Panc1 (cell line): ENCODE data around the gene DGCR2. TPM values are rescaled to one million over a fixed set of nuclear protein-coding genes. Genes with fewer than 3 reads are reported as not detected.

Source experiments
- ATAC-seq: fragments of 200-7000 bp; cut with Tn5 transposase; 2 replicates; pipeline ENCODE4 v1.9.1; 2020; ENCODE audit warnings: mild to moderate bottlenecking, moderate library complexity
- BruUV-seq: library from RNA; stranded (reverse); fragments of 400-500 nt; replicated peaks from 2 replicates; lab custom pipeline; 2021; lab: Mats Ljungman, UMichigan
- CTCF ChIA-PET: fragments of 300-600 bp; sonication (Branson Sonifier 250); formaldehyde crosslinking; loops from one replicate; lab custom pipeline; 2022; ENCODE audit warnings: antibody characterized with exemption; lab: Charles Lee
- POLR2A ChIA-PET: fragments of 300-600 bp; sonication (Branson Sonifier 250); formaldehyde crosslinking; loops from one replicate; lab custom pipeline; 2022; ENCODE audit warnings: antibody characterized with exemption; lab: Charles Lee
- DNase-seq: peaks from one replicate; pipeline ENCODE4 v3.0.0-alpha.2; 2010; ENCODE audit warnings: low read depth, low spot score
- H3K27ac ChIP-seq: 2 replicates; pipeline ENCODE4 v1.5.1; 2011; ENCODE audit warnings: mild to moderate bottlenecking, low read length, inconsistent platforms
- H3K27me3 ChIP-seq: fragments of 200-500 bp; sonication (Bioruptor generic); 2 replicates; pipeline ENCODE4 v1.6.0; 2014; ENCODE audit warnings: low read length, inconsistent platforms; ENCODE audit not compliant: control insufficient read depth, insufficient read depth
- H3K36me3 ChIP-seq: fragments of 200-500 bp; sonication (Bioruptor generic); 2 replicates; pipeline ENCODE4 v1.5.1; 2014; ENCODE audit warnings: inconsistent platforms, mild to moderate bottlenecking, low read length, moderate library complexity; ENCODE audit not compliant: control insufficient read depth, insufficient read depth
- H3K4me1 ChIP-seq: 2 replicates; pipeline ENCODE4 v1.5.1; 2011; ENCODE audit warnings: inconsistent platforms, mild to moderate bottlenecking, low read length, moderate library complexity; ENCODE audit not compliant: control insufficient read depth, insufficient read depth
- H3K4me3 ChIP-seq, 2 experiments: 2 replicates each; pipeline ENCODE4 v1.5.1; 2011 to 2012; ENCODE audit warnings: low read depth in 2 of 2, low read length in 2 of 2, mild to moderate bottlenecking in 2 of 2, inconsistent platforms in 1 of 2, moderate library complexity in 1 of 2
- H3K9me3 ChIP-seq: fragments of 200-500 bp; sonication (Bioruptor generic); 2 replicates; pipeline ENCODE4 v1.5.1; 2014; ENCODE audit warnings: low read depth, mild to moderate bottlenecking, inconsistent platforms, low read length, moderate library complexity; ENCODE audit not compliant: control insufficient read depth, insufficient read depth
- POLR2AphosphoS5 ChIP-seq: IDR thresholded peaks from 2 replicates; pipeline ENCODE4 v1.6.1; 2012; ENCODE audit warnings: mild to moderate bottlenecking, low read depth, low read length, moderate library complexity
- REST ChIP-seq, 2 experiments: IDR thresholded peaks; 2 replicates each; pipeline ENCODE4 v1.6.1; 2011 to 2012; ENCODE audit warnings: low read depth in 2 of 2, control low read depth in 1 of 2, low read length in 1 of 2, mild to moderate bottlenecking in 1 of 2, moderate library complexity in 1 of 2; ENCODE audit not compliant: insufficient read depth in 1 of 2
- SIN3A ChIP-seq: IDR thresholded peaks from 2 replicates; pipeline ENCODE4 v1.6.1; 2012; ENCODE audit warnings: low read depth, mild to moderate bottlenecking, low read length, moderate library complexity, borderline replicate concordance; ENCODE audit not compliant: insufficient read depth
- TCF7L2 ChIP-seq: IDR thresholded peaks from 2 replicates; pipeline ENCODE4 v1.6.1; 2011; ENCODE audit warnings: mild to moderate bottlenecking, low read depth, low read length, inconsistent platforms
- in situ Hi-C: cut with HindIII; loops from 2 replicates; pipeline ENCODE4 v1.10.0; 2016; ENCODE audit warnings: low sequenced_read_pairs, low pct_unique_long_range_greater_than_20kb
- intact Hi-C: fragments of 100-400 bp; cut with micrococcal nuclease; formaldehyde crosslinking; loops from one replicate; pipeline ENCODE4 v1.10.0; 2022; ENCODE audit not compliant: unreplicated experiment
- total RNA-seq: library from RNA; stranded (reverse); gene quantifications from one replicate; pipeline ENCODE4 v1.2.1, GENCODE V29; 2021; ENCODE audit not compliant: unreplicated experiment
- TF ChIP-seq, protein P1 (sequence below): fragments of 450-650 bp; IDR thresholded peaks from 2 replicates; pipeline ENCODE4 v1.5.1; 2017; ENCODE audit warnings: mild to moderate bottlenecking

DGCR2 gene
- total RNA-seq, 1 experiment from 2014 or later = 35.1 TPM

DNA sequence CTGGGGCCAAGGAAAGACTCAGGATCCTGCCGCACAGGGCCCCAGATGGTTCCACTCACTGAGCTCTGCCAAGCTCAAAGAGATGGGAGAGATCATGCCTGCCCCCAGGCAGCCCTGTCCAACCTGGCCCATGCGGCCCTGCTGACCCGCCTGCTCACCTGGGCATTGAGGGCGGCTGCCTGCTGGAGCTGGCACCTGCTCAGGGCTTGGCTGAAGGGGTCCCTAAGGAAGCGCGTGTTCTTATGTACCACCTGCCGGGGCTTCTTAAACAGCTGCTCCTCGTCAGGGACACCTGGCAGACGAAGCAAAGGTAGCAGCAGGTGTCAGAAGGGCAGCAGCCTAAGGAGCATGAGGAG is 16.8 kb upstream of the DGCR2 start:
- Histone ChIP-seq H3K36me3 (peaks cover 3% of the 10 kb centered on the region), H3K27me3 (no peaks in the 10 kb centered on the region), H3K9me3 (no peaks in the 10 kb centered on the region), H3K4me1 (no peaks in the 10 kb centered on the region), H3K27ac (no peak overlapping the region), H3K4me3 (no peak overlapping the region)
- ATAC-seq (no peak), DNase-seq (no peak)
- POLR2A ChIA-PET = no interaction called here
- CTCF ChIA-PET = no interaction called here
- TF ChIP-seq, protein P1, sequence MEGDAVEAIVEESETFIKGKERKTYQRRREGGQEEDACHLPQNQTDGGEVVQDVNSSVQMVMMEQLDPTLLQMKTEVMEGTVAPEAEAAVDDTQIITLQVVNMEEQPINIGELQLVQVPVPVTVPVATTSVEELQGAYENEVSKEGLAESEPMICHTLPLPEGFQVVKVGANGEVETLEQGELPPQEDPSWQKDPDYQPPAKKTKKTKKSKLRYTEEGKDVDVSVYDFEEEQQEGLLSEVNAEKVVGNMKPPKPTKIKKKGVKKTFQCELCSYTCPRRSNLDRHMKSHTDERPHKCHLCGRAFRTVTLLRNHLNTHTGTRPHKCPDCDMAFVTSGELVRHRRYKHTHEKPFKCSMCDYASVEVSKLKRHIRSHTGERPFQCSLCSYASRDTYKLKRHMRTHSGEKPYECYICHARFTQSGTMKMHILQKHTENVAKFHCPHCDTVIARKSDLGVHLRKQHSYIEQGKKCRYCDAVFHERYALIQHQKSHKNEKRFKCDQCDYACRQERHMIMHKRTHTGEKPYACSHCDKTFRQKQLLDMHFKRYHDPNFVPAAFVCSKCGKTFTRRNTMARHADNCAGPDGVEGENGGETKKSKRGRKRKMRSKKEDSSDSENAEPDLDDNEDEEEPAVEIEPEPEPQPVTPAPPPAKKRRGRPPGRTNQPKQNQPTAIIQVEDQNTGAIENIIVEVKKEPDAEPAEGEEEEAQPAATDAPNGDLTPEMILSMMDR = no peak
- TF ChIP-seq REST (IDR thresholded peaks at IDR 0.05; ENCODE audit: insufficient read depth in 1 of 2, low read depth in 2 of 2, low read length in 1 of 2) (no peak), SIN3A (no peak), TCF7L2 (no peak), POLR2AphosphoS5 (no peak)
- in situ Hi-C loops (no loop called here), intact Hi-C loops (no loop called here)
- BruUV-seq = no TSS peak

- DNase-seq = no peak
- TF ChIP-seq SIN3A (no peak), POLR2AphosphoS5 (no peak), REST (IDR thresholded peaks at IDR 0.05; ENCODE audit: insufficient read depth in 1 of 2, low read depth in 2 of 2, low read length in 1 of 2) (no peak), TCF7L2 (no peak)
- TF ChIP-seq, protein P1 = no peak
- H3K9me3 ChIP-seq = no peaks in the 10 kb centered on the region
- in situ Hi-C loops = no loop called here
- no peaks in the 10 kb centered on the region for H3K4me1 ChIP-seq
- BruUV-seq = no TSS peak
- peaks cover 2% of the 10 kb centered on the region; the same call in 1 of the 2 replicates for H3K36me3 ChIP-seq
- ChIA-PET POLR2A (no interaction called here), CTCF (no interaction called here)
- intact Hi-C loops = no loop called here
- no peaks in the 10 kb centered on the region for H3K27me3 ChIP-seq
- H3K27ac ChIP-seq = no peak overlapping the region
- no peak for ATAC-seq
- H3K4me3 ChIP-seq = no peak overlapping the region
Observed at GRCh38 chr22:19138217-19139000, 16.2 kb upstream of the DGCR2 start.
